Natural killer cell (primary cell): ENCODE data around the gene CDYL2. TPM values are rescaled to one million over a fixed set of nuclear protein-coding genes. Genes with fewer than 3 reads are reported as not detected.
A peak's percentile ranks its signal among the peaks of the same experiment; 100 is the strongest.

ENCODE experiments used
- ATAC-seq, 3 donors: fragments of 150-1000 bp in 2 of 3; fragments of 200-7000 bp in 1 of 3; cut with Tn5 transposase; 1 replicate in 1 of 3; 2 replicates in 2 of 3; pipeline ENCODE4 v1.10.0; 2021; ENCODE audit warnings: mild to moderate bottlenecking in 2 of 3, moderate library complexity in 2 of 3
- DNase-seq, 2 donors: peaks; one replicate each; pipeline versions ENCODE4 v3.0.0 to v3.0.0-alpha.2; 2013 to 2021; ENCODE audit warnings: mixed read lengths in 1 of 2
- H3K27ac ChIP-seq: one replicate; pipeline ENCODE4 v1.5.1; 2013; ENCODE audit warnings: mild to moderate bottlenecking, low read length
- H3K27me3 ChIP-seq: one replicate; pipeline ENCODE4 v1.6.1; 2013; ENCODE audit warnings: low read length; ENCODE audit not compliant: control insufficient read depth, insufficient read depth
- H3K36me3 ChIP-seq: one replicate; pipeline ENCODE4 v1.6.1; 2013; ENCODE audit warnings: low read length; ENCODE audit not compliant: control insufficient read depth, insufficient read depth
- H3K4me1 ChIP-seq: one replicate; pipeline ENCODE4 v1.6.1; 2013; ENCODE audit warnings: low read length; ENCODE audit not compliant: control insufficient read depth, insufficient read depth
- H3K4me3 ChIP-seq: one replicate; pipeline ENCODE4 v1.5.1; 2013; ENCODE audit warnings: low read length
- H3K9me3 ChIP-seq: one replicate; pipeline ENCODE4 v1.6.1; 2013; ENCODE audit warnings: low read length; ENCODE audit not compliant: control insufficient read depth, insufficient read depth
- H3K27ac Mint-ChIP-seq, 2 donors: one replicate each; pipeline ENCODE4 v1.8.0; 2022; ENCODE audit warnings: mild to moderate bottlenecking in 2 of 2, mixed read lengths in 2 of 2, moderate library complexity in 1 of 2
- H3K27me3 Mint-ChIP-seq, 2 donors: one replicate each; pipeline ENCODE4 v1.8.0; 2022; ENCODE audit warnings: low read depth in 2 of 2, mixed read lengths in 2 of 2
- H3K36me3 Mint-ChIP-seq: one replicate; pipeline ENCODE4 v1.8.0; 2022; ENCODE audit warnings: mixed read lengths
- H3K4me1 Mint-ChIP-seq, 2 donors: one replicate each; pipeline ENCODE4 v1.8.0; 2022; ENCODE audit warnings: mixed read lengths in 2 of 2
- H3K4me3 Mint-ChIP-seq: one replicate; pipeline ENCODE4 v1.8.0; 2022; ENCODE audit warnings: mild to moderate bottlenecking, moderate library complexity, mixed read lengths
- H3K9me3 Mint-ChIP-seq, 2 donors: one replicate each; pipeline ENCODE4 v1.8.0; 2022; ENCODE audit warnings: mixed read lengths in 2 of 2
- WGBS: methylation state at CpG from one replicate; pipeline ENCODE4 v1.1.7; 2013; ENCODE audit warnings: missing lambda C conversion rate; ENCODE audit not compliant: insufficient coverage; 5-methylcytosine and 5-hydroxymethylcytosine counted together
- intact Hi-C: fragments of 100-400 bp; cut with micrococcal nuclease; formaldehyde crosslinking; loops from one replicate; pipeline ENCODE4 v1.14.2; 2022
- total RNA-seq, 4 donors: library from RNA; stranded (reverse); fragments of 120-200 nt in 1 of 4; gene quantifications; one replicate each; pipeline versions ENCODE4 v1.2.3 to v1.2.4, GENCODE V29; 2013 to 2022
- TF ChIP-seq, protein P1 (sequence below): fragments of 200-600 bp; IDR thresholded peaks from one replicate; pipeline ENCODE4 v1.8.0; 2022; ENCODE audit warnings: antibody characterized with exemption

Gene CDYL2, protein sequence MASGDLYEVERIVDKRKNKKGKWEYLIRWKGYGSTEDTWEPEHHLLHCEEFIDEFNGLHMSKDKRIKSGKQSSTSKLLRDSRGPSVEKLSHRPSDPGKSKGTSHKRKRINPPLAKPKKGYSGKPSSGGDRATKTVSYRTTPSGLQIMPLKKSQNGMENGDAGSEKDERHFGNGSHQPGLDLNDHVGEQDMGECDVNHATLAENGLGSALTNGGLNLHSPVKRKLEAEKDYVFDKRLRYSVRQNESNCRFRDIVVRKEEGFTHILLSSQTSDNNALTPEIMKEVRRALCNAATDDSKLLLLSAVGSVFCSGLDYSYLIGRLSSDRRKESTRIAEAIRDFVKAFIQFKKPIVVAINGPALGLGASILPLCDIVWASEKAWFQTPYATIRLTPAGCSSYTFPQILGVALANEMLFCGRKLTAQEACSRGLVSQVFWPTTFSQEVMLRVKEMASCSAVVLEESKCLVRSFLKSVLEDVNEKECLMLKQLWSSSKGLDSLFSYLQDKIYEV
- 10 to 100 TPM in 1 of 3 donors, 1 to 10 TPM in 2; 2.7 to 14.5 (median 3.4) TPM for total RNA-seq
- 8.3 TPM for total RNA-seq (2013)

DNA sequence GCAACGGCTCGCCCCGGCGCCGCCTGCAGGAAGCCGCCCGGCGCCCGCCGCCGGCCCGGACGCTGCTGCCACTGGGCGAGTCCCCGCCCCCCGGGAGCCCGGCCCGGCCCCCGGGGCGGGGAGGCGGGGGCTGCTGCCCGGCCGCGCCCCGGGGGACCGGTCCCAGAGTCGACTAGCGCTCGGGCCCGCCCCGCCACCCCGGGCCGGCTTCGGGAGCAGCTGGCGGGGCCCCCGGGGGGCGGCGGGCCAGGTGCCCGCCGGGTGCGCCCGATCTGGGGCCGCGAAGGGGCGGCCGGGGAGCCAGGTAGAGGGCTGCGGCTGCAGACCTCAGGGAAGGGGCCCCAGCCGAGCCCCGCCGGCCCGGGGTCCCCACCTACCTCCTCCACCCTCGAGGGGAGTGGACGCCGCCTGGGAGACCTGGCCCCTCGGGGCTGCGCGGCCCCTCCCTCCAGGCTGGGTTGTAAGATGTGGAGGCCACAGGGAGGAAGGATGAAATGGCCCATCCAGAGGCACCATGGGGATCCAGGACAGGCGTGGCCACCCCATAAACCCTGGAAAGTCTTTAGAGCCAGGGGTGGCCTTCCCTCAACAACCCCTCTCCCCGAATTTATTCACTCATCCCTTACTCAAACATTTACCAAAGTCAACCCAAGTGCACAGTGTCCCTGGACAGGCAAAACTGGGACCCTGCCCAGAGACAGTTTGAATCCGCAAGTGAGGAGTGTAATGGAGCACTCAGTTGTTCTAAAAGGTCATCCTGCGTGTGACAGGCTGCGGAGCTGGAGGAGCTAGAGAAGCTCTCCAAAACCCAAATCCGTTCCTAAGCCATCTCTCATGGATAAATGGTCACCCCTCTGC, at the start of gene CDYL2:
CDYL2 (minus strand) TSS at position 73 of the 858 bp plus-strand sequence. CDS start 425 bp downstream, outside the sequence.
- H3K27me3 Mint-ChIP-seq = peaks cover 28 to 45% of the 10 kb centered on the region in 2 donors
- no peaks in the 10 kb centered on the region for H3K36me3 ChIP-seq
- DNase-seq = peak in 1 of 2 donors; percentile 68

DNA sequence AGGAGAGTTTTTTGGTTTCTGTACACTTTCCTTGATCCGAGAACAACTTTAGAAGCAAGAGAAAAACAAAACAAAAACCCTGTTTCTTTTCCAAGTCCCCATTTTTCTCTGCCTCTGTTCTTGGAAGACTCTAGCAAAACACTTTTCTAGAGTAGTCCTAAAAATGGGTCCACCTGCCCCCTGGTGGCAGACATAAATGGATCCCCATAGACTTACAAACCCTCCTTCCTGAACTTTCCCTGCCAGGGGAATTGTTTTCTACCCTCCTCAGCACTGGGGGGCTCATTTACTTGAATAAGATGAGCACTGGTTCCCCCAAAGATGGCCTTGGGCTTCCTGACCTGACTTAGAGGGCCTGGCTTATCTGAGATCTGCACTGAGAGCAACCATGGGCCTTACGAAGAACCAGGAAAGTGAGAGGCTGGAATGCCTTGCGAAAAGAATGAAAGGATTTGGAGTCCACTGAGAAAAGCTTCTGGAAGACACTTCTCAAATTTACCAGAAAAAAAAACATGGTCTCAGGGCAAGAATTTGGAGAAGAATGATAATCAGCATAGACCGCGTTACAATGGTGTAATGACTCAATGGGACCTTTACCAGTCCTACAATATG, 48.0 kb upstream of the CDYL2 start:
- Mint-ChIP-seq H3K36me3 (no peaks in the 10 kb centered on the region), H3K4me3 (no peak overlapping the region), H3K9me3 (peaks cover 0 to 2% of the 10 kb centered on the region in 2 donors), H3K27ac (no peak overlapping the region), H3K27me3 (peaks cover 0 to 10% of the 10 kb centered on the region in 2 donors), H3K4me1 (no peaks in the 10 kb centered on the region)
- no peaks in the 10 kb centered on the region for H3K36me3 ChIP-seq
- H3K4me1 ChIP-seq = no peaks in the 10 kb centered on the region
- H3K9me3 ChIP-seq = no peaks in the 10 kb centered on the region
- TF ChIP-seq, protein P1, sequence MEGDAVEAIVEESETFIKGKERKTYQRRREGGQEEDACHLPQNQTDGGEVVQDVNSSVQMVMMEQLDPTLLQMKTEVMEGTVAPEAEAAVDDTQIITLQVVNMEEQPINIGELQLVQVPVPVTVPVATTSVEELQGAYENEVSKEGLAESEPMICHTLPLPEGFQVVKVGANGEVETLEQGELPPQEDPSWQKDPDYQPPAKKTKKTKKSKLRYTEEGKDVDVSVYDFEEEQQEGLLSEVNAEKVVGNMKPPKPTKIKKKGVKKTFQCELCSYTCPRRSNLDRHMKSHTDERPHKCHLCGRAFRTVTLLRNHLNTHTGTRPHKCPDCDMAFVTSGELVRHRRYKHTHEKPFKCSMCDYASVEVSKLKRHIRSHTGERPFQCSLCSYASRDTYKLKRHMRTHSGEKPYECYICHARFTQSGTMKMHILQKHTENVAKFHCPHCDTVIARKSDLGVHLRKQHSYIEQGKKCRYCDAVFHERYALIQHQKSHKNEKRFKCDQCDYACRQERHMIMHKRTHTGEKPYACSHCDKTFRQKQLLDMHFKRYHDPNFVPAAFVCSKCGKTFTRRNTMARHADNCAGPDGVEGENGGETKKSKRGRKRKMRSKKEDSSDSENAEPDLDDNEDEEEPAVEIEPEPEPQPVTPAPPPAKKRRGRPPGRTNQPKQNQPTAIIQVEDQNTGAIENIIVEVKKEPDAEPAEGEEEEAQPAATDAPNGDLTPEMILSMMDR = no peak
- 95% methylated on average over 5 of the region's 5 CpGs for WGBS
- ATAC-seq (no peak), DNase-seq (peak in 1 of 2 donors; percentile 36)
- H3K27ac ChIP-seq = no peak overlapping the region
- intact Hi-C loops = no loop called here
- no peak overlapping the region for H3K4me3 ChIP-seq
- no peaks in the 10 kb centered on the region for H3K27me3 ChIP-seq

More for the DNA sequence above, at the start of gene CDYL2:
- WGBS = 7% methylated on average over 62 of the region's 63 CpGs
- TF ChIP-seq, protein P1 = no peak
- Mint-ChIP-seq H3K27ac (no peak within 1 kb of the TSS), H3K4me1 (peaks cover 0 to 8% of the 10 kb centered on the region in 2 donors), H3K4me3 (peak within 1 kb of the TSS; percentile 92), H3K36me3 (no peaks in the 10 kb centered on the region), H3K9me3 (no peaks in the 10 kb centered on the region)
- intact Hi-C loops = no loop called here
- Histone ChIP-seq H3K4me3 (peak within 1 kb of the TSS; percentile 42), H3K27me3 (peaks cover 7% of the 10 kb centered on the region), H3K4me1 (peaks cover 4% of the 10 kb centered on the region), H3K9me3 (no peaks in the 10 kb centered on the region), H3K27ac (no peak within 1 kb of the TSS)
- ATAC-seq = peak; percentile 47 to 75 (median 74)

DNA sequence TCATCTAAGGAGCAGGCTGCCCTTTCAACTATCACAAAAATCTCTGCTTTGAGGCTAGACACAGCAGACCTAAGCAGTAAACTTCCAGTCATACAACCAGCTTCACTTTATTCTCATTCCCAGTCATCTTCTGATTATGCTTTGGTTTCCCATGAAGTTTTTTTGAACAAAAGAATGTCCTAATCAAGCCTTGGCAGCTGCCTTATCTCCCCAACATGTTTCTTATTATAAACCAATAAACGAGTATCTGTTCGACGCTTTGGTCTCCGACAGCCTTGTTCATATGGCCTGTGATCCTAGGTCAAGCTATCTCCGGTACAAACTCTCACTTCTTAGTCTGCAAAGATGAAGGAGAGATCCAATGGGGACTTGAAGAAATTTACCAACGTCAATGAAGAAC, 47.4 kb upstream of the CDYL2 start:
- DNase-seq (no peak), ATAC-seq (no peak)
- no peaks in the 10 kb centered on the region for H3K36me3 Mint-ChIP-seq
- H3K27me3 ChIP-seq = no peaks in the 10 kb centered on the region
- H3K27ac ChIP-seq = no peak overlapping the region
- H3K27me3 Mint-ChIP-seq = peaks cover 0 to 10% of the 10 kb centered on the region in 2 donors
- H3K4me1 ChIP-seq = no peaks in the 10 kb centered on the region
- no peak overlapping the region for H3K27ac Mint-ChIP-seq
- H3K4me3 ChIP-seq = no peak overlapping the region
- peaks cover 0 to 2% of the 10 kb centered on the region in 2 donors for H3K9me3 Mint-ChIP-seq
- intact Hi-C loops = no loop called here
- 90% methylated on average over 6 of the region's 6 CpGs for WGBS
- no peaks in the 10 kb centered on the region for H3K4me1 Mint-ChIP-seq
- no peak overlapping the region for H3K4me3 Mint-ChIP-seq
- no peaks in the 10 kb centered on the region for H3K36me3 ChIP-seq
- no peaks in the 10 kb centered on the region for H3K9me3 ChIP-seq
- TF ChIP-seq, protein P1 = no peak
